ENCODE results near the gene AMZ2.
"Not testable (repeated sequence)": the region's sequence is repeated elsewhere in the genome, so short reads cannot be mapped to it uniquely, and the experiment has no call there.

Gene AMZ2

GRCh38 chr17:68249354-68249765 is 1.5 kb downstream of the AMZ2 start:
- DNase-seq (ENCODE audit: low read depth) = peak; percentile 28

- not testable (repeated sequence) for DNase-seq (ENCODE audit: low read depth)
Observed at GRCh38 chr17:68253426-68253825, 5.6 kb downstream of the AMZ2 start.

DNA sequence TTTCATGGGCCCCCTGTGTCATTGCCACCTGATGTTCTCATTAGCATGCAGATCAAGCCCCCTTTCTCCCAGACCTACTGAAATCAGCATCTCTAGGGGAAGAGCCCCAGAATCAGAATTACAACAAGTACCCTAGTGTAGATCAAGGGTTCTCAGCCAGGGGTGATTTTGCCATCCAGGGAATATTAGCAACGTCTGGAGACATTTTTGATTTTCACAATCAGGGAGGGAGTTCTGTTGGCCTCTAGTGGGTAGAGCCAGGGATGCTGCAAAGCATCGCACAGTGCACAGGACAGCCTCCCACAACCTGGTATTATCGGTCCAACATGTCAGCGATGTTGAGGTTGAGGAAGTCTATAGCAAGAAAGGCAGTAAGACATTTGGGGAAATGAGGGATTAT is 7.3 kb downstream of the AMZ2 start:
- no peak for DNase-seq (ENCODE audit: low read depth)

- no peak for DNase-seq (ENCODE audit: low read depth)
Observed at GRCh38 chr17:68255731-68256538, 8.1 kb downstream of the AMZ2 start.

- not testable (repeated sequence) for DNase-seq (ENCODE audit: low read depth)
Observed at GRCh38 chr17:68256701-68257100, 8.9 kb downstream of the AMZ2 start.

DNA sequence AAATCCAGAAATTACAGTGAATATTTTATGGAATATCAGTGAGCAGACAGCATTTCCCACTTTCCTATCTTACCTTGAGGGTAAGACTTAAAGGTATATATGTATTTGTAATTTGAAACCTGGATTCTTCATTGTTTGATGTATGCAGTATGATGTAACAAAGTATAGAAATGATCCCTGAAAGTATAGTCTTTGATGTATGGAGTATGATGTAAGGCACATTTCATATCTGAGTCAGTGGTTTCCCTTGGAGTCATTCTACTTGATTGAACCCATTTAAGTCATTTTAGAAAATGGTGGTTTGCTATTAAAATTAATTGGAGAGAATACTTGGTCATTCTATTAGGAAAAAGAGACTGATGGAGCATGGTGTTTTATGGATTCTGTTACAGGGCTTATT is 10.1 kb downstream of the AMZ2 start:
- DNase-seq (ENCODE audit: low read depth) = no peak

DNA sequence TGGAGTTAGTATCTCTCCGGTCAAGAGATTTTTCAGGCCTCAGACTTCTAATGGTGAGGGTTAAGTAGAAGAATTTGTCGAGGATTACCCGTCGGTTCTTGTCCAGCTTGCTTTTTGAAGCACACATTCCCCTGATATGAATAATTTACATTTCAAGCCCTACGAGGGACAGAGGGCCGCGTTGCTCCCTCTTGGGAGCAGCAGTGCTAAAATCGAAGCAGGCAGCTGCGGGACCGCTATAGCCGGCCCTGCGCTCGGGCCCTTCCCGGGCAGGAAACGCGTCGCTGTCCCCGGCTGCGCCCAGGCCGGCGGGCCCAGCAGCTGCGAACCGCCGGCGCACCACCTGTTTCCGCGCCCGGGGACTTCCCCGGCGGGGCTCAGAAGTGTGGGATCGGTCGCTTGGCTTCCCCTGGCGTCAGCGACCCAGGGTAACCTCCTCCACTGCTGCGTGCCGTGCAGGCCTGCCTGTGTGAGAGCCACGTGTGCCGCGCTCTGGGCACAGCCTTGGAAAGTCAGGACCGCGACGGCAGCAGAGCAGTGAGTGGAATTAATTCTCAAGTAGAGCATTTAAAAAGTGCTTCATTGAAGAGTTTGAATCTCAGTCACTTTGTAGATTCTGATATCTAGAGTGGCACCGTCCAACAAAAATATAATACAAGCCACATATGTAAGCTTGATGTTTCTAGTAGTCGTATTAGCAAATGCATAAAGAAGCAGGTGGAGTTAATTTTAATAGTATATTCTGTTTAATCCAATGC is 11.2 kb downstream of the AMZ2 start:
- peak; percentile 85 for DNase-seq (ENCODE audit: low read depth)

DNA sequence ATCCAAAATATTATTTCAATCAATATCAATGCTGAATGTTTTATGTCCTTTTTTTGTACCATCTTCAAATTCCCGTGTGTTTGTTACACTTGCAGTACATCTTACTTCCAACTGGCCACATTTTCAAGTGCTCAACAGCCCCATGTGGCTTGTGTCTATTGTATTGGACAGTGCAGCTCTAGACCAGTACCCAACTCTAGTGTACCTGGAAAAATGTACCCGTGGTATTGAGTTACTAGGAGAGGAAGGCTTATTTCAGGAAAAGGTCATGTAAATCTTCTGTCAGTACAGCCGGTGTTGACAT is 11.8 kb downstream of the AMZ2 start:
- DNase-seq (ENCODE audit: low read depth) = not testable (repeated sequence)

DNA sequence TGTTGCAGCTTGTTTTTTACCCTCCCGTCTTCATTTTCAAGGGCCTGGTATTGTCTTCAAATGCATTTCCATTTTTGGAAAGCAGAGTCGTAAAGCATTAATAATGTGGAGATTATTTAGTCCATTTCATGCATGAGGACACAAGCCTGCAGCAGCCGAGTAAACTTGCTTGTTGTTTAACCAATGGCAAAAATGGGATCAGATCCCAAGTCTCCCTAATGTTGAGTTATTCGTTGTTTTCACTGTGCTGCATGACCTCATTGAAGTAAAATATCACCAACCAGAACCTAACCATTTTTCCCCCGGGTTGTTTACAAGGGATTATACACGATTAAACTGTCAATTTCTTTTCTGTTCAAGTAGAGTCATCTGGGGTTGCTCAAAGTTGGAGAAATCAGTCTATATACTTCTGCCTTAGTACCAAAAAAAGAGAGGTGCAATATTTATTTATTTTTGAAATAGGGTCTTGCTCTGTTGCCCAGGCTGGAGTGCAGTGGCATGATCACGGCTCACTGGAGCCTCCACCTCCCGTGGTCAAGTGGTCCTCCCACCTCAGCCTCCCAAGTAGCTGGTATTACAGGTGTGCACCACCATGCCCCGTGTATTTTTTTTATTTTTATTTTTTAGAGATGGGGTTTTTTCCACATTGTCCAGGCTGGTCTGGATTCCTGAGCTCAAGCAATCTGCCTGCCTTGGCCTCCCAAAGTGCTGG is 12.4 kb downstream of the AMZ2 start:
- no peak for DNase-seq (ENCODE audit: low read depth)

- DNase-seq (ENCODE audit: low read depth) = not testable (repeated sequence)
Observed at GRCh38 chr17:68262467-68262866, 14.6 kb downstream of the AMZ2 start.

- not testable (repeated sequence) for DNase-seq (ENCODE audit: low read depth)
Observed at GRCh38 chr17:68263101-68263681, 15.3 kb downstream of the AMZ2 start.

DNA sequence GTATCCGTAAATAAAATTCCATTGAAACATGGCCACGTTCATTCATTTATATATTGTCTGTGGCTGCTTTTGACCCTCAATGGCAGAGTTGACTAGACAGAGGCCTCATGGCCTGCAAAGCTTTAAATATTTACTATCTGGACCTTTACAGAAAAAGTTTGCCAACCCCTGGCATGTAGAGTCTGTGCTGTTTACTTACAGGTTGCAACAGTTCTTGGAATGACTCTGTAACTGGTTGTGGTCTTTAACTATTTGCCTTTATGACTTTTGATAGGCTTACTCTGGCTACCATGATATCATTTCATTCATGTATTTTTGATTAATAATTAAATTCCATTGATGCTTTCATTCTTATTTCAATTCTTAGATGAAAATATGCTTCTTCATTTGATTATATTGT is 18.0 kb downstream of the AMZ2 start:
- DNase-seq (ENCODE audit: low read depth) = not testable (repeated sequence)

- DNase-seq (ENCODE audit: low read depth) = no peak
Observed at GRCh38 chr17:68273722-68274121, 25.9 kb downstream of the AMZ2 start.

DNA sequence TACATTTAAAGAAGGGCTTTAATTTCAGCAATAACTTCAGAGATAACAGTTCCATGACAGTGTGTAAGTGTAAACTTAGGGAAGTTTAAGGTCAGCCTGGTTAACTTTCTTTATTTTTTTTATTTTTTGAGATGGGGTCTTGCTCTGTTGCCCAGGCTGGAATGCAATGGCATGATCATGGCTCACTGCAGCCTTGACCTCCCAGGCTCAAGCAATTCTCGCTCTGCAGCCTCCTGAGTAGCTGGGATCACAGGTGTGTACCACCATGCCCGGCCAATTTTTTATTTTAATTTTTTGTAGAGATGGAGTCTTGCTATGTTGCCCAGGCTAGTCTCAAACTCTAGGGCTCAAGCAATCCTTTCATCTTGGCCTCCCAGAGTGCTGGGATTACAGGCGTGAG is 28.5 kb downstream of the AMZ2 start:
- DNase-seq (ENCODE audit: low read depth) = not testable (repeated sequence)

GRCh38 chr17:68277807-68278206 is 30.0 kb downstream of the AMZ2 start:
- DNase-seq (ENCODE audit: low read depth) = no peak

- DNase-seq (ENCODE audit: low read depth) = not testable (repeated sequence)
Observed at GRCh38 chr17:68281965-68282364, 34.1 kb downstream of the AMZ2 start.

GRCh38 chr17:68288375-68288774 is 40.5 kb downstream of the AMZ2 start:
- no peak for DNase-seq (ENCODE audit: low read depth)

- DNase-seq (ENCODE audit: low read depth) = no peak
Observed at GRCh38 chr17:68288804-68289203, 41.0 kb downstream of the AMZ2 start.

GRCh38 chr17:68289473-68289872 is 41.6 kb downstream of the AMZ2 start:
- DNase-seq (ENCODE audit: low read depth) = no peak

DNA sequence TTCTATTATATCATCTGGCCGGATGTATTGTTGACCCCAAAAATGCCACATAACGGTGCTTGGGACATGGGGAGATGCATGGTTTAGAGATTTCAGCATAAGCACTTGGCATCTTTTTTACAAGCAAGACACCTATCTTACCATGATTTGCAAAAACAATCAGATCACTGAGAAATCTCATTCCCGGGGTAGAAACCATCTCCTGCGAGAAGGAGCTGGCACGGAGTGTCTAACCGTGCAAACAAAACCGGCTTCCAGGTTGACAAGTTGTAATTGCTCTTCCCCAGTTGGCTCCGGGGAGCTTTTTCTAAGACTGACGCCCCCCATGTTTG is 42.1 kb downstream of the AMZ2 start:
- DNase-seq (ENCODE audit: low read depth) = no peak

DNA sequence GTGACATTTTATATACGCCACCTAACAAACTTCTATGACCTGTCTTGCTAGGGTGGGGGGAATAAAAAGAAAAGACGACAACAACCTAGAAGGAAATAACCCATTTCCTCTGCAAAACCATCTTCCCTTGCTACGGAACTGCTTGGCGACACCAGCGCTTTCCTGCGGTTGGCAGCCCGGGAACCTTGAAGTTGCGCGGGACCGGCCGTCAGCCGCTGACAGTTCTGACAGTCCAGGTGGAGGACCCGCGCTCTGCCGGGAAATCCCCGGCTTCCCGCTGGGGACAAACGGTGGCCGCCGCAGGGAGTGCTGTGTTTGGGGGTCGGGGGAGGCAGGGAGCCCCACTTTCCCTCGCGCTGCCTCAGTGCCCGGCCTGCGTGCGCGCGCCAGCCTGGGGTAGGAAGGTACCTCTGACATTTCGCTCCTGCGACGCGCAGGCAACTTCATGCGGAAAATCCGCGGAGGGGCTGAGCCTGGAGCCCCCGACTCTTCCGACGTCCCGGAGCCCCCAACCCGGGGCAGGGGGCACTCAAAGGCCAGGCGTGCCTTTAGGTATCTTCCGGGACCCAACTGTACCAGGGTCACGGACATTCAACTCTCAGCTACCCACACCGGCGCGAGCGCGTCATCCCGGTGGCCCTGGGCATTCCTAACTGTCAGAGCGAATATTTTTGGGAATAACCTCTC is 42.6 kb downstream of the AMZ2 start:
- DNase-seq (ENCODE audit: low read depth) = peak; percentile 73

Data from T-helper 22 cell (primary cell).